Measurements from ENCODE around the gene DLGAP1.
A peak's percentile ranks its signal among the peaks of the same experiment; 100 is the strongest.

GRCh38 chr18:3771121-3771971 is 683.8 kb downstream of the DLGAP1 start:
- TF ChIP-seq, protein P1, sequence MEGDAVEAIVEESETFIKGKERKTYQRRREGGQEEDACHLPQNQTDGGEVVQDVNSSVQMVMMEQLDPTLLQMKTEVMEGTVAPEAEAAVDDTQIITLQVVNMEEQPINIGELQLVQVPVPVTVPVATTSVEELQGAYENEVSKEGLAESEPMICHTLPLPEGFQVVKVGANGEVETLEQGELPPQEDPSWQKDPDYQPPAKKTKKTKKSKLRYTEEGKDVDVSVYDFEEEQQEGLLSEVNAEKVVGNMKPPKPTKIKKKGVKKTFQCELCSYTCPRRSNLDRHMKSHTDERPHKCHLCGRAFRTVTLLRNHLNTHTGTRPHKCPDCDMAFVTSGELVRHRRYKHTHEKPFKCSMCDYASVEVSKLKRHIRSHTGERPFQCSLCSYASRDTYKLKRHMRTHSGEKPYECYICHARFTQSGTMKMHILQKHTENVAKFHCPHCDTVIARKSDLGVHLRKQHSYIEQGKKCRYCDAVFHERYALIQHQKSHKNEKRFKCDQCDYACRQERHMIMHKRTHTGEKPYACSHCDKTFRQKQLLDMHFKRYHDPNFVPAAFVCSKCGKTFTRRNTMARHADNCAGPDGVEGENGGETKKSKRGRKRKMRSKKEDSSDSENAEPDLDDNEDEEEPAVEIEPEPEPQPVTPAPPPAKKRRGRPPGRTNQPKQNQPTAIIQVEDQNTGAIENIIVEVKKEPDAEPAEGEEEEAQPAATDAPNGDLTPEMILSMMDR (IDR thresholded peaks at IDR 0.05), result peak; percentile 94 to 97 (median 95)
- no peak for TF ChIP-seq POLR2A (IDR thresholded peaks at IDR 0.05; ENCODE audit: low read depth)
